Measurements from ENCODE around the gene FBXO47.
"Not testable (repeated sequence)": the region's sequence is repeated elsewhere in the genome, so short reads cannot be mapped to it uniquely, and the experiment has no call there.

FBXO47 gene

DNA sequence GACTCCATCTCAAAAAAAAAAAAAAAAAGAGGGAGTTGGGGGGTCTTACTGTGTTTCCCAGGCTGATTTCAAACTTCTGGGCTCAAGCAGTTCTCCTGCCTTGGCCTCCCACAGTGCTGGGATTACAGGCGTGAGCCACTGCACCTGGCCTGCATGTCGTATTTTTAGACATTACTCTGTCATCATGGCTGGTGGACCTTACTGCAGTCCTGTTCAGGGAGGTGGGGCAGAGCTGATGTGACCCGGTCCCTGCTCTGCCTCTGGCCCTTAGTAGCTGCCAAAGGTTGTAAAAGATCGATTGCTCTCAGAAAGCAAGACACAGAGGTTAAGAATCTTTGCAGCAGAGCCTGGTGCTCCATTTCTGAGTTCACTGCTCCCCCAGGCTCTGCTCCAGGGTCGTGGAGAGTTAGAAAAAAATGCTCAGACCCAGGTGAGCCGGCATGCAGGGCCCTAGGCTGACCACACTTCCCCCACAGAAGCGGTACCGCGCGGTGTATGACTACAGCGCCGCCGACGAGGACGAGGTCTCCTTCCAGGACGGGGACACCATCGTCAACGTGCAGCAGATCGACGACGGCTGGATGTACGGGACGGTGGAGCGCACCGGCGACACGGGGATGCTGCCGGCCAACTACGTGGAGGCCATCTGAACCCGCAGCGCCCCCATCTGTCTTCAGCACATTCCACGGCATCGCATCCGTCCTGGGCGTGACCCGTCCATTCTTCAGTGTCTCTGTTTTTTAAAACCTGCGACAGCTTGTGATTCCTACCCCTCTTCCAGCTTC lies 48.9 kb downstream of the FBXO47 start:
- Histone ChIP-seq H3K9me3 (ENCODE audit: control insufficient read depth, insufficient read depth, low read length) (no peaks in the 10 kb centered on the region), H3K27me3 (ENCODE audit: control insufficient read depth, insufficient read depth, low read length) (no peaks in the 10 kb centered on the region), H3K4me3 (ENCODE audit: low read depth, low read length) (no peak overlapping the region), H3K4me1 (ENCODE audit: control insufficient read depth, insufficient read depth, low read length) (peaks cover 8% of the 10 kb centered on the region), H3K9ac (ENCODE audit: low read depth, low read length) (peak overlapping the region; percentile 24), H3K36me3 (ENCODE audit: control insufficient read depth, insufficient read depth, low read length) (peaks cover 32% of the 10 kb centered on the region)

DNA sequence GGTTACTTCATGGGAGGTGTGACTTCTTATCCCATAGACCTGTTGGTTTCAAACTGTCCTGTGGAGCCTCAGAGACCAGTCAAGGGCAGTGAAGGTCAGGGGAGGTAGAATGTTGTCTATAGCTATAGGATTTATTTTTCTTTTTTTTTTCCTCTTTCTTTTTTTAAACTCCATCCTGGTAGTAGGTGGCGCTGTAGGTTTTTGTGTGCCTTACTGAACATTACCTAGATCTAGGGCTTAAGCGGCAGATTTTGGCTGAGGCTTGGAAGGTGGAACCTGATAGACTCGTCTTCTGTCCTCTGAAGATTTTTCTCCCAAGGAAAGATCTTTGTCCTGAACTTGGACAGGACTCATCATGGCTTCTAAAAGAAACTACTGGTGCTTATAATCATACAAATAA lies 49.9 kb downstream of the FBXO47 start:
- Histone ChIP-seq H3K27me3 (ENCODE audit: control insufficient read depth, insufficient read depth, low read length) (no peaks in the 10 kb centered on the region), H3K36me3 (ENCODE audit: control insufficient read depth, insufficient read depth, low read length) (peaks cover 32% of the 10 kb centered on the region), H3K9me3 (ENCODE audit: control insufficient read depth, insufficient read depth, low read length) (no peaks in the 10 kb centered on the region), H3K4me3 (ENCODE audit: low read depth, low read length) (no peak overlapping the region), H3K9ac (ENCODE audit: low read depth, low read length) (no peak overlapping the region), H3K4me1 (ENCODE audit: control insufficient read depth, insufficient read depth, low read length) (no peaks in the 10 kb centered on the region)

GRCh38 chr17:38916771-38917170 lies 50.4 kb downstream of the FBXO47 start:
- Histone ChIP-seq H3K4me1 (ENCODE audit: control insufficient read depth, insufficient read depth, low read length) (no peaks in the 10 kb centered on the region), H3K36me3 (ENCODE audit: control insufficient read depth, insufficient read depth, low read length) (peaks cover 32% of the 10 kb centered on the region)

GRCh38 chr17:38915639-38915995 lies 51.6 kb downstream of the FBXO47 start:
- Histone ChIP-seq H3K36me3 (ENCODE audit: control insufficient read depth, insufficient read depth, low read length) (peaks cover 32% of the 10 kb centered on the region), H3K27me3 (ENCODE audit: control insufficient read depth, insufficient read depth, low read length) (no peaks in the 10 kb centered on the region), H3K9me3 (ENCODE audit: control insufficient read depth, insufficient read depth, low read length) (no peaks in the 10 kb centered on the region), H3K4me3 (ENCODE audit: low read depth, low read length) (no peak overlapping the region), H3K4me1 (ENCODE audit: control insufficient read depth, insufficient read depth, low read length) (no peaks in the 10 kb centered on the region), H3K9ac (ENCODE audit: low read depth, low read length) (no peak overlapping the region)

More at GRCh38 chr17:38916771-38917170, 50.4 kb downstream of the FBXO47 start:
- no peak overlapping the region for H3K9ac ChIP-seq (ENCODE audit: low read depth, low read length)
- no peaks in the 10 kb centered on the region for H3K27me3 ChIP-seq (ENCODE audit: control insufficient read depth, insufficient read depth, low read length)
- no peaks in the 10 kb centered on the region for H3K9me3 ChIP-seq (ENCODE audit: control insufficient read depth, insufficient read depth, low read length)
- H3K4me3 ChIP-seq (ENCODE audit: low read depth, low read length) = no peak overlapping the region

DNA sequence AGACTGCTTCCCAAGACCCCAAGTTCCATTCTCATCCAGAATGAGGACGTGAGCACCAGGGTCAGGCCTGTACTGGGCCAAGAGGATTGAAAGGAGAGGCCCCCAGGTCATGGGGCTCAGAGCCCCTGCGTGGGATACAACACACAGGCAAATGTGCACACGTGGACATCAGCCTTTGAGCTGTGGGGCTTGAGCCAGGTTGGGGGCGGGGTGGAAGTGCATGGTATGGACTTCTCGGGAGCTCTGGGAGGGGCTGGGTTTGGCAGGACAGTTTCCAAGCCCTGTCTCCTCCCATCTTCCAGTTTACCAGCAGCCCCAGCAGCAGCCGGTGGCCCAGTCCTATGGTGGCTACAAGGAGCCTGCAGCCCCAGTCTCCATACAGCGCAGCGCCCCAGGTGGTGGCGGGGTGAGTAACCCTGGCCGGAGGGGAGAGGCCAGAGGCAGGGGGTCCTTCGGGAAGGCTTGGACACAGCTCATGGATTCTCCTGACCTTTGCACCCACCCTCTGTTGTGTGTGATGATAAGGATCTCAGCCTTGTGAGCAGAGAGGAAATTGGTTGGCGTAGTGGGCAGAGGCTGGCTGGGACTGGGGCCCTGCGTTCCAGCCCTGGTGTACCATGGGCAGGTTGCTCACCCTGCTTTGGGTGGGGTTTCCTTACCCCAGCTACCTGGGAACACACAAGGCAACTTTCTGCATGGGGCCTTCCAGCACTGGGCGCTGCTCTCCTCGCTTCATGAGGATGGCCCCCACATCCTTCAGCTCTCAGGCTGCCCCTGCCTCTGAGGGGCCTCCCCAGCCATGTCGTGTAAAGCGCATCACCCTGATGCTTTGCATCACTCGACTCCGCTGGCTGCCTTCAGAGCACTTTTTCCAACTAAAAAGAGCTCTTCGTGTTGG lies 52.2 kb downstream of the FBXO47 start:
- Histone ChIP-seq H3K4me1 (ENCODE audit: control insufficient read depth, insufficient read depth, low read length) (no peaks in the 10 kb centered on the region), H3K4me3 (ENCODE audit: low read depth, low read length) (no peak overlapping the region), H3K9ac (ENCODE audit: low read depth, low read length) (no peak overlapping the region), H3K36me3 (ENCODE audit: control insufficient read depth, insufficient read depth, low read length) (peaks cover 29% of the 10 kb centered on the region), H3K9me3 (ENCODE audit: control insufficient read depth, insufficient read depth, low read length) (no peaks in the 10 kb centered on the region), H3K27me3 (ENCODE audit: control insufficient read depth, insufficient read depth, low read length) (no peaks in the 10 kb centered on the region)

GRCh38 chr17:38912221-38912813 lies 54.9 kb downstream of the FBXO47 start:
- no peak overlapping the region for H3K9ac ChIP-seq (ENCODE audit: low read depth, low read length)
- H3K27me3 ChIP-seq (ENCODE audit: control insufficient read depth, insufficient read depth, low read length) = no peaks in the 10 kb centered on the region
- H3K36me3 ChIP-seq (ENCODE audit: control insufficient read depth, insufficient read depth, low read length) = peaks cover 18% of the 10 kb centered on the region
- no peaks in the 10 kb centered on the region for H3K4me1 ChIP-seq (ENCODE audit: control insufficient read depth, insufficient read depth, low read length)
- H3K9me3 ChIP-seq (ENCODE audit: control insufficient read depth, insufficient read depth, low read length) = no peaks in the 10 kb centered on the region
- no peak overlapping the region for H3K4me3 ChIP-seq (ENCODE audit: low read depth, low read length)

- H3K9ac ChIP-seq (ENCODE audit: low read depth, low read length); H3K4me1 ChIP-seq (ENCODE audit: control insufficient read depth, insufficient read depth, low read length); H3K27me3 ChIP-seq (ENCODE audit: control insufficient read depth, insufficient read depth, low read length); H3K4me3 ChIP-seq (ENCODE audit: low read depth, low read length); H3K9me3 ChIP-seq (ENCODE audit: control insufficient read depth, insufficient read depth, low read length): not testable (repeated sequence)
- peaks cover 18% of the 10 kb centered on the region for H3K36me3 ChIP-seq (ENCODE audit: control insufficient read depth, insufficient read depth, low read length)
Measured at GRCh38 chr17:38911731-38912081, 55.5 kb downstream of the FBXO47 start.

DNA sequence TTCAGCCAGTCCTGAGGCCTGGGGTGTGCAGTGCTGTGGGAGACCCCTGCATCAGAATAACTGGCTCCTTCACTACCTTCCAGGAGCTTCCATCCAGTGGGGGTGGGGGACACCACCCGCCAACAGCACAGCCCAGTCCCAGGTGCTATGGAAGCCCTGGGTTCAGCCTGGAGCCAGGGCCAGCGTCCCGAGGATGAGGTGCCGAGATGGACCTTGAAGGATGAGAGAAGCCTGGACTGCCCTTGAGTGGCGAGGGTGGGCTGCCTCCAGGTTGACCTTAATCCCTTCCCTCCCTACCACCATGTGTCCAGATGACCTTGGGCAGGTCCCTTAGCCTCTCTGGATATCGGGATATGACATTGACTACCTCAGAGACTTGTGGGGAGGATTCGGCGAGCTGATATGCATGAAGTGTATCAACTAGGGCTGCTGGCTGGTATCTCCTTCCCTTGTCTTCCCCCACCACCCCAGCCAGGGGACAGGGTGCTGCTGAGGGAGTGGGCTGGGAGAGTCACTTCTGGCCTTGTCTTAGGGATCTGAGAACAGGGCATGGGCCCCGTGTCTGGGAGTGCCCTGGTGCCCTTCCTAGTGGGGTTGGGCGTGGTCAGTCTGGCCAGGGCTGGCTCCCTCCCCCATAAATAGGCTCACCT lies 56.0 kb downstream of the FBXO47 start:
- no peak overlapping the region for H3K4me3 ChIP-seq (ENCODE audit: low read depth, low read length)
- H3K9ac ChIP-seq (ENCODE audit: low read depth, low read length) = no peak overlapping the region
- no peaks in the 10 kb centered on the region for H3K9me3 ChIP-seq (ENCODE audit: control insufficient read depth, insufficient read depth, low read length)
- no peaks in the 10 kb centered on the region for H3K4me1 ChIP-seq (ENCODE audit: control insufficient read depth, insufficient read depth, low read length)
- H3K36me3 ChIP-seq (ENCODE audit: control insufficient read depth, insufficient read depth, low read length) = peaks cover 18% of the 10 kb centered on the region
- H3K27me3 ChIP-seq (ENCODE audit: control insufficient read depth, insufficient read depth, low read length) = no peaks in the 10 kb centered on the region

DNA sequence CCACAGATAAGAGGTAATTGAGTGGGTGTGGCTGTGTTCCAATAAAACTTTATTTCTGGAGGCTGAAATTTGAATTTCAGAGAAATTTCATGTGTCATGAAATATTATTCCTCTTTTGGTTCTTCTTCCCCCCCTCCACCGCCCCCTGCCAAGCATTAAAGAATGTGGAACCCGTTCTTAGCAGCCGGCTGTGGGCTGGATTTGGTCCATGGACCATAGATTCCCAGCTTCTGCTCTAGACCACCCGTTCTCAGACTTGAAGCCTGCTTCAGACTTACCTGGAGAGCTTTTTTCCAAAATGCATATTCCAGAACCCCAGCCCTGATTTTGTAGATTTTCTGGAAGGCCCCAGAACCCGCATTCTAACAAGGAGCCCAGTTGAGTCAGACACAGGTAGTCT lies 56.9 kb downstream of the FBXO47 start:
- no peak overlapping the region for H3K4me3 ChIP-seq (ENCODE audit: low read depth, low read length)

DNA sequence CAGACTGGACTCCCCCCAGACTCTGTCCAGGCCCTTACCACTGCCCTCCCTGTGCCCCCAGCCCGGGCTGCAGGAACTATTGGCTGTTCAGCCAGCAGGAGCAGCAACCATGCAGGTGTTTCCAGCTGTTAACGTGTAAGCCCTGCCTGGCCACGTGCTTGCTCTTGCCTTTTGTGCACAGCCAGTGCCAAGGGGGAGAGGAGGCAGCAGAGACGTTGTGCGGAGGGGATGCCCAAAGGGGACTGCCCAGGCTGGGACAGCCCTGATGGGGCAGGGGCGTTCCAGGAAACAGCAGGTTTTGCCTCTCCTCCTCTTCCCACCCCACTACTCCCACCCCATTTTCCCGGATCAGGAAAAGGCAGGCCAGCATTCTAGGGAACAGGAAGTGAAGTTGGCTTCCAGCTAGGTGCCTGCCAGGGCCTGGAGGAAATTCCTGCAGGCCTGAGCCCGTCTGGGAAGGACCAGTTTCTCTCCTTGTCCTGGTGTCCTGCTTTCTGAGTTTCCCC lies 58.5 kb downstream of the FBXO47 start:
- H3K9me3 ChIP-seq (ENCODE audit: control insufficient read depth, insufficient read depth, low read length) = no peaks in the 10 kb centered on the region
- no peak overlapping the region for H3K4me3 ChIP-seq (ENCODE audit: low read depth, low read length)
- no peaks in the 10 kb centered on the region for H3K4me1 ChIP-seq (ENCODE audit: control insufficient read depth, insufficient read depth, low read length)
- H3K9ac ChIP-seq (ENCODE audit: low read depth, low read length) = no peak overlapping the region
- H3K36me3 ChIP-seq (ENCODE audit: control insufficient read depth, insufficient read depth, low read length) = peaks cover 6% of the 10 kb centered on the region
- H3K27me3 ChIP-seq (ENCODE audit: control insufficient read depth, insufficient read depth, low read length) = no peaks in the 10 kb centered on the region

More for the DNA sequence above, 56.9 kb downstream of the FBXO47 start:
- no peak overlapping the region for H3K9ac ChIP-seq (ENCODE audit: low read depth, low read length)
- no peaks in the 10 kb centered on the region for H3K9me3 ChIP-seq (ENCODE audit: control insufficient read depth, insufficient read depth, low read length)
- peaks cover 14% of the 10 kb centered on the region for H3K36me3 ChIP-seq (ENCODE audit: control insufficient read depth, insufficient read depth, low read length)
- no peaks in the 10 kb centered on the region for H3K4me1 ChIP-seq (ENCODE audit: control insufficient read depth, insufficient read depth, low read length)
- no peaks in the 10 kb centered on the region for H3K27me3 ChIP-seq (ENCODE audit: control insufficient read depth, insufficient read depth, low read length)

- no peaks in the 10 kb centered on the region for H3K9me3 ChIP-seq (ENCODE audit: control insufficient read depth, insufficient read depth, low read length)
- H3K36me3 ChIP-seq (ENCODE audit: control insufficient read depth, insufficient read depth, low read length) = peaks cover 9% of the 10 kb centered on the region
- H3K27me3 ChIP-seq (ENCODE audit: control insufficient read depth, insufficient read depth, low read length) = no peaks in the 10 kb centered on the region
- no peak overlapping the region for H3K9ac ChIP-seq (ENCODE audit: low read depth, low read length)
- H3K4me1 ChIP-seq (ENCODE audit: control insufficient read depth, insufficient read depth, low read length) = no peaks in the 10 kb centered on the region
- no peak overlapping the region for H3K4me3 ChIP-seq (ENCODE audit: low read depth, low read length)
Measured at GRCh38 chr17:38907930-38908675, 59.1 kb downstream of the FBXO47 start.
